PFSK-1 (cell line): ENCODE measurements around the gene SYTL1.

ENCODE experiments used
- POLR2AphosphoS5 ChIP-seq: IDR thresholded peaks from 2 replicates; pipeline ENCODE4 v1.6.1; 2012; ENCODE audit warnings: low read depth, mild to moderate bottlenecking, control low read depth, low read length, moderate library complexity
- REST ChIP-seq, 2 experiments: IDR thresholded peaks; 2 replicates each; pipeline versions ENCODE4 v1.6.1 to v1.8.0; 2011 to 2012; ENCODE audit warnings: low read depth in 2 of 2, low read length in 2 of 2, control low read depth in 1 of 2, inconsistent platforms in 1 of 2, mild to moderate bottlenecking in 1 of 2, moderate library complexity in 1 of 2; ENCODE audit not compliant: insufficient read depth in 1 of 2
- TAF1 ChIP-seq: IDR thresholded peaks from 2 replicates; pipeline ENCODE4 v1.6.1; 2012; ENCODE audit warnings: low read length, control low read depth, borderline replicate concordance; ENCODE audit not compliant: insufficient read depth

- TF ChIP-seq REST (IDR thresholded peaks at IDR 0.05; ENCODE audit: insufficient read depth in 1 of 2, low read depth in 2 of 2, low read length in 2 of 2) (no peak), TAF1 (no peak), POLR2AphosphoS5 (no peak)
Observed at GRCh38 chr1:27351541-27352107, 9.8 kb downstream of the SYTL1 start.
